Measurements from ENCODE around the gene SLC24A4.
A peak's percentile ranks its signal among the peaks of the same experiment; 100 is the strongest.

Gene SLC24A4

GRCh38 chr14:92382677-92383076 is 59.7 kb downstream of the SLC24A4 start:
- Histone ChIP-seq H3K27me3 (ENCODE audit: control insufficient read depth, low read length) (no peaks in the 10 kb centered on the region), H3K36me3 (ENCODE audit: control insufficient read depth, low read length) (no peaks in the 10 kb centered on the region), H3K27ac (ENCODE audit: low read depth, low read length) (no peak overlapping the region), H3K79me2 (ENCODE audit: control insufficient read depth, low read length) (no peaks in the 10 kb centered on the region), H3K4me1 (ENCODE audit: control insufficient read depth, low read length) (no peaks in the 10 kb centered on the region), H3K4me2 (ENCODE audit: low read length) (no peak overlapping the region), H3K4me3 (ENCODE audit: low read length) (no peak overlapping the region), H4K20me1 (ENCODE audit: control insufficient read depth, insufficient read depth, low read depth, low read length) (no peaks in the 10 kb centered on the region), H3F3A (ENCODE audit: control insufficient read depth, insufficient read depth) (no peaks in the 10 kb centered on the region), H3K9me3 (ENCODE audit: control insufficient read depth, insufficient read depth, low read length) (no peaks in the 10 kb centered on the region), H3K9me2 (replicated peaks; ENCODE audit: control insufficient read depth, low read length) (no peaks in the 10 kb centered on the region)
- TF ChIP-seq, protein P1, sequence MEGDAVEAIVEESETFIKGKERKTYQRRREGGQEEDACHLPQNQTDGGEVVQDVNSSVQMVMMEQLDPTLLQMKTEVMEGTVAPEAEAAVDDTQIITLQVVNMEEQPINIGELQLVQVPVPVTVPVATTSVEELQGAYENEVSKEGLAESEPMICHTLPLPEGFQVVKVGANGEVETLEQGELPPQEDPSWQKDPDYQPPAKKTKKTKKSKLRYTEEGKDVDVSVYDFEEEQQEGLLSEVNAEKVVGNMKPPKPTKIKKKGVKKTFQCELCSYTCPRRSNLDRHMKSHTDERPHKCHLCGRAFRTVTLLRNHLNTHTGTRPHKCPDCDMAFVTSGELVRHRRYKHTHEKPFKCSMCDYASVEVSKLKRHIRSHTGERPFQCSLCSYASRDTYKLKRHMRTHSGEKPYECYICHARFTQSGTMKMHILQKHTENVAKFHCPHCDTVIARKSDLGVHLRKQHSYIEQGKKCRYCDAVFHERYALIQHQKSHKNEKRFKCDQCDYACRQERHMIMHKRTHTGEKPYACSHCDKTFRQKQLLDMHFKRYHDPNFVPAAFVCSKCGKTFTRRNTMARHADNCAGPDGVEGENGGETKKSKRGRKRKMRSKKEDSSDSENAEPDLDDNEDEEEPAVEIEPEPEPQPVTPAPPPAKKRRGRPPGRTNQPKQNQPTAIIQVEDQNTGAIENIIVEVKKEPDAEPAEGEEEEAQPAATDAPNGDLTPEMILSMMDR (IDR thresholded peaks at IDR 0.05; ENCODE audit: low read depth, low read length, poor library complexity, severe bottlenecking) = peak; percentile 12
- no peak for TF ChIP-seq EZH2phosphoT487 (IDR thresholded peaks at IDR 0.05; ENCODE audit: borderline replicate concordance, low read length)

- H3K4me3 ChIP-seq (ENCODE audit: low read length) = no peak overlapping the region
- H3K27me3 ChIP-seq (ENCODE audit: control insufficient read depth, low read length) = no peaks in the 10 kb centered on the region
- no peaks in the 10 kb centered on the region for H3K9me2 ChIP-seq (replicated peaks; ENCODE audit: control insufficient read depth, low read length)
- no peak for TF ChIP-seq EZH2phosphoT487 (IDR thresholded peaks at IDR 0.05; ENCODE audit: borderline replicate concordance, low read length)
- TF ChIP-seq, protein P1 (IDR thresholded peaks at IDR 0.05; ENCODE audit: low read depth, low read length, poor library complexity, severe bottlenecking) = no peak
- H3K4me2 ChIP-seq (ENCODE audit: low read length) = no peak overlapping the region
- no peaks in the 10 kb centered on the region for H3K36me3 ChIP-seq (ENCODE audit: control insufficient read depth, low read length)
- no peak overlapping the region for H3K27ac ChIP-seq (ENCODE audit: low read depth, low read length)
- H3K9me3 ChIP-seq (ENCODE audit: control insufficient read depth, insufficient read depth, low read length) = no peaks in the 10 kb centered on the region
- no peaks in the 10 kb centered on the region for H4K20me1 ChIP-seq (ENCODE audit: control insufficient read depth, insufficient read depth, low read depth, low read length)
- H3F3A ChIP-seq (ENCODE audit: control insufficient read depth, insufficient read depth) = no peaks in the 10 kb centered on the region
- no peaks in the 10 kb centered on the region for H3K4me1 ChIP-seq (ENCODE audit: control insufficient read depth, low read length)
- H3K79me2 ChIP-seq (ENCODE audit: control insufficient read depth, low read length) = no peaks in the 10 kb centered on the region
These were observed 60.8 kb downstream of the SLC24A4 start for GRCh38 chr14:92383805-92384204.

DNA sequence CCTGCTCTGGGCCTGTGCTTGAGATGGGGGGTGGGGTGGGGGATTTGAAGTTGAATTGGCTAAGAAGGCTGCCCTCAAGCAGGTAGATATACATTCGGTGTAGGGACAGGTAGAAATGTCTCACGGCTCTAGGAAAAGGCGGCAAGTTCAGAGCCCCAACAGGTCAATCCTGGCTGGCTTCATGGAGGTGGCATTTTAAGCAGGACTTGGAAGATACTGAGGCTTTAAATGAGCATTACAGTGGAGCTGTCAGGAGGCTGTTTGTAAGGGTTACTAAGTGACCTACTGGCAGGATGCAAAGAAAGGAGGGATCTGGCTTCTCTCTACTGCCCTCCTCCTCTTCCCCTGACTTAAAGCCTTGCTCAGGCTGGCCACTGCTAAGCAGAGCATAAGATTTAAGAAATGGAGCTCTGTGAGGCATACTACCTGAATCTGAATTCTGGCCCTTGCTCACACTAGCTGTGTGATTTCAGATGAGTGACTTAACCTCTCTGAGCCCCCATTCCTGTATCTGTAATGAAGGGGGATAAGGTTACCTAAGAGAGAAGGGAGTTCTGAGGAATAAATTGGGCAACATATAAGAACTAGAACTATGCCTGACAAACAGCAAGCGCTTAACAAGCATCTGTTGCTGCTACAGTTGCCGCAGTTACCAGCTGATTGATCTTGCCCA is 61.6 kb downstream of the SLC24A4 start:
- Histone ChIP-seq H3K4me2 (ENCODE audit: low read length) (no peak overlapping the region), H3K9me3 (ENCODE audit: control insufficient read depth, insufficient read depth, low read length) (no peaks in the 10 kb centered on the region), H3K36me3 (ENCODE audit: control insufficient read depth, low read length) (no peaks in the 10 kb centered on the region), H3K9me2 (replicated peaks; ENCODE audit: control insufficient read depth, low read length) (no peaks in the 10 kb centered on the region), H3F3A (ENCODE audit: control insufficient read depth, insufficient read depth) (no peaks in the 10 kb centered on the region), H3K4me3 (ENCODE audit: low read length) (no peak overlapping the region), H3K79me2 (ENCODE audit: control insufficient read depth, low read length) (no peaks in the 10 kb centered on the region), H3K27me3 (ENCODE audit: control insufficient read depth, low read length) (no peaks in the 10 kb centered on the region), H3K27ac (ENCODE audit: low read depth, low read length) (no peak overlapping the region), H3K4me1 (ENCODE audit: control insufficient read depth, low read length) (no peaks in the 10 kb centered on the region), H4K20me1 (ENCODE audit: control insufficient read depth, insufficient read depth, low read depth, low read length) (no peaks in the 10 kb centered on the region)
- TF ChIP-seq, protein P1 (IDR thresholded peaks at IDR 0.05; ENCODE audit: low read depth, low read length, poor library complexity, severe bottlenecking) = no peak
- no peak for TF ChIP-seq EZH2phosphoT487 (IDR thresholded peaks at IDR 0.05; ENCODE audit: borderline replicate concordance, low read length)
